Lower leg skin (tissue), 4 donors: ENCODE data around the gene FAT3. TPM values are rescaled to one million over a fixed set of nuclear protein-coding genes. Genes with fewer than 3 reads are reported as not detected.

Source experiments
- DNase-seq, 2 donors: peaks; one replicate each; pipeline ENCODE4 v3.0.0-alpha.2; 2019; ENCODE audit warnings: low spot score in 2 of 2
- H3K4me3 ChIP-seq: fragments of 200-600 bp; sonication (generic); 2 replicates; pipeline ENCODE4 v1.5.1; 2017; ENCODE audit warnings: mild to moderate bottlenecking, low read depth; ENCODE audit not compliant: poor library complexity, severe bottlenecking
- CTCF ChIP-seq, 3 donors: fragments of 450-650 bp; IDR thresholded peaks; one replicate each; pipeline ENCODE4 v1.5.1; 2016; ENCODE audit warnings: antibody characterized with exemption in 3 of 3, mild to moderate bottlenecking in 3 of 3, moderate library complexity in 2 of 3
- POLR2A ChIP-seq, 2 donors: fragments of 450-650 bp; IDR thresholded peaks; one replicate each; pipeline ENCODE4 v1.6.1; 2016 to 2017; ENCODE audit warnings: antibody characterized with exemption in 2 of 2, mild to moderate bottlenecking in 1 of 2, moderate library complexity in 1 of 2
- WGBS, 2 donors: methylation state at CpG; one replicate each; pipeline ENCODE4 v1.1.5; 2018; 5-methylcytosine and 5-hydroxymethylcytosine counted together
- intact Hi-C: fragments of 100-400 bp; cut with DNase I; formaldehyde crosslinking; loops from one replicate; pipeline ENCODE4 v1.15.0; 2023; ENCODE audit warnings: low total_unique reads
- total RNA-seq, 4 donors: library from RNA; depleted of rRNA; stranded (reverse); fragments of >200 nt; gene quantifications; one replicate each; pipeline ENCODE4 v1.1.0, GENCODE V29; 2016

FAT3 gene
- total RNA-seq, 4 donors from 2014 or later, result 0.15 to 1.2 (median 0.28) TPM

DNA sequence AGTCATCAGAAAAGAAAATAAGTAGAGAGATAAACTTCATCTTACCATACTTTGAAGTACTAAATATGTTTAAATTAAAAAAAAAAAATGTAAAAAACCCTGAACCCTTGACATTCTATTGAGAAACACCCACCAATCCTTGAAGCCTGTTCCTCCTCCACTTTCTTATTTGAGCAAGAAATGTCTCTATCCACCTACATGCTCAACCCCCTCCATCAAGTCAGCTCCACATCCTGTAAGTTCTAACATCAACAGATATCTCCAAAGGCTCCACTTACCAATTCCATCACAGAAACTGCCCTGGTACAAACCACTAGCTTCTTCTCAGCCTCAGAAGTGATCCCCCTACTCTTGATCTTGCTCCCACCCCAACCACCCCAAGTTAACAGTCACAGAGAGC is 32.5 kb upstream of the FAT3 start:
- no peak for DNase-seq
- no peak overlapping the region for H3K4me3 ChIP-seq
- TF ChIP-seq CTCF (IDR thresholded peaks at IDR 0.05), result no peak
- TF ChIP-seq POLR2A (IDR thresholded peaks at IDR 0.05), result no peak
- intact Hi-C loops, result no loop called here

DNA sequence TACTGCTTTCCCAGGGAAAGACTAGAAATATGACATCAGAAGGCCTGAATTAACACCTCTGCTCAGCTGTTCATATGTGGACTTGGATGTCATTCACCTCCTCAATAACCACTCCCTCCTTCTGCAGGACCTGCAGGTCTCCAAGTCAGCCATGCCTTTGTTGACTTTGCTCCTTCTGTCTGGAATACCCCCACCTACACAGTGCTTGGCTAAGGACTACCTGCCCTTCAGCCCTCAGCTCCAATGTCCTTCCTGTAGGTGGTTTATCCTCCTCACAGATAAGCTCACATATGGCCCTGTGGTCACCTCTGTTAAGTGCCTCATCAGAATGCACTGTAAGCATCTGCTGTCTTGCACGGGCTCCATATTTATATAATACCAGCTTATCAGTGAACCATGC is 26.4 kb upstream of the FAT3 start:
- no peak overlapping the region for H3K4me3 ChIP-seq
- no peak for DNase-seq
- WGBS, 2 donors, result 77 to 94% methylated on average over 1 of the region's 1 CpG
- intact Hi-C loops, result no loop called here
- TF ChIP-seq POLR2A (IDR thresholded peaks at IDR 0.05), result no peak
- no peak for TF ChIP-seq CTCF (IDR thresholded peaks at IDR 0.05)

DNA sequence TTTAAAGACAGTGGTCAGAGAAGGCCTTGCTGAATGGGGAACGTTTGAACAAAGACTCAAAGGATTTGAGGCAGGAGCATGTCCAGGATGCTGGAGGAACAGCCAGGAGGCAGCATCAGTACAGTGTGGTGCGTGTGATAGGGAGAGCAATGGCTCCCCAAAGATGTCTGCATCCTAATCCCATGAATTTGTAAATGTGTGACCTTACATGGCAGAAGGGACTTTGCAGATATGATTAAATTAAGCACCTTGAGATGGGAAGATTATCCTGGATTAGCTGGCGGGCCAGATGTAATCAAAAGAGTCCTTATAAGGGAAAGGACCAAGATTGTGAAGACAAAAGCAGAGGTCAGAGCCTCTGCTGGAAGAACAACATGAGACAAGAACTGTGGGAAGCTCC is 24.6 kb upstream of the FAT3 start:
- TF ChIP-seq POLR2A (IDR thresholded peaks at IDR 0.05), result no peak
- no peak for TF ChIP-seq CTCF (IDR thresholded peaks at IDR 0.05)
- WGBS, 2 donors, result 64 to 77% methylated on average over 3 of the region's 3 CpGs
- DNase-seq, result no peak
- no peak overlapping the region for H3K4me3 ChIP-seq
- intact Hi-C loops, result no loop called here

- TF ChIP-seq POLR2A (IDR thresholded peaks at IDR 0.05), result no peak
- TF ChIP-seq CTCF (IDR thresholded peaks at IDR 0.05), result no peak
- DNase-seq, result no peak
- intact Hi-C loops, result no loop called here
- H3K4me3 ChIP-seq, result no peak overlapping the region
- WGBS, 2 donors, result 35 to 58% methylated on average over 2 of the region's 2 CpGs
Observed at GRCh38 chr11:92204731-92205130, 19.9 kb upstream of the FAT3 start.

DNA sequence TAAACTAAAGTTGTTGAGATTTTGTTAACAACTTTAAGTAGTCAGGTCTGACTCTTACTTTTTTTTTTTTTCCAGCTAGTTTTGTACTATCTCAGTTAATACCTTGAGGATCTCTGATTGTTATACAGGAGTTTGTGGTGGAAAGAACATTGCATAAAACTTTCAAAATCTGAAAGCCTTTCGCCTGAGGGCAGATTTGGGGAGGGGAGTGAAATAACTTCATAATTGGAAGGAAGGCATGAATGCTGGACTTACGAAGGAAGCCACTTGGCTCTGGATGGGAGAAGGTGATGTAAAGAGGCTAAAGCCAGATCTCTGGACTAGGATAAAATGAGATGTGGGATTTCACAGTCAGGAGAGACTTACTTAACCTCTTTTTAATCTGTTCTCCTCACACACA is 18.2 kb upstream of the FAT3 start:
- no peak for DNase-seq
- no peak overlapping the region for H3K4me3 ChIP-seq
- intact Hi-C loops, result no loop called here
- WGBS, 2 donors, result 70 to 75% methylated on average over 2 of the region's 2 CpGs
- no peak for TF ChIP-seq CTCF (IDR thresholded peaks at IDR 0.05)
- TF ChIP-seq POLR2A (IDR thresholded peaks at IDR 0.05), result no peak

DNA sequence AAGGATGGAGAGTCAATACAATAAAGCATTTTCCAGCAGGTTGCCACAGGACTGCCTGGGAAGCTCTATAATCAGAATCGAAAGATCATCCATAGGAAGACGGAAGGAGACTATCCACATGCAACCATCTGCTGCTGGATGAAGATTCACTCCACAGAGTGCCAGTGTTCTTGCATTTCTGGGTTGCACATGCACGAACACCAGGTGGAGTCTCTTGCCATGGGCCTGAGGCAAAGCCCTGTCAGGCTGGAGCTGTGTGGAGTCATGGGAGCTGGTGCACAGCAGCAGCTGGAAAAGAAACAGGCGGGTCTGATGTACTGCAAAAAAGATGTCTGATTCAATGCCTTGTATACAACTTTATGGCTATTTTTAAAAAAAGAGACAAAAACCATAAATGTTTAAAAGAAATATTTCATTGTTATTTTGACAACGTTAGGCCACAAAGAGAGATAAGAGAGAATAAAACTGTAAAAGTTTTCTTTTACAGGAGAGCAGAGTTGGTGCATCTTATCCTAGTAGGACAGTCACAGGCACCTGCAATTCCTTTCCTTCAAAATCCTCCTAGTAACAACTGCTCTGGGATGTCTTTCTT is 12.9 kb upstream of the FAT3 start:
- H3K4me3 ChIP-seq, result no peak overlapping the region
- intact Hi-C loops, result no loop called here
- 55 to 60% methylated on average over 5 of the region's 5 CpGs for WGBS, 2 donors
- TF ChIP-seq POLR2A (IDR thresholded peaks at IDR 0.05) (no peak), CTCF (IDR thresholded peaks at IDR 0.05) (no peak)
- DNase-seq, result no peak
